GM19324 (cell line): ENCODE measurements around the gene MPPED1.

ENCODE experiments used
- ATAC-seq: cut with Tn5 transposase; IDR thresholded peaks from one replicate; pipeline ENCODE4 v1.9.1; 2021; ENCODE audit warnings: mild to moderate bottlenecking, moderate library complexity; ENCODE audit not compliant: unreplicated experiment, low FRiP score

The MPPED1 gene

GRCh38 chr22:43409800-43410199 lies 2.0 kb upstream of the MPPED1 start:
- ATAC-seq = no peak

- no peak for ATAC-seq
Measured at GRCh38 chr22:43411040-43411868, 560 bp upstream of the MPPED1 start.

- ATAC-seq = no peak
Measured at GRCh38 chr22:43412808-43413795, 1.3 kb downstream of the MPPED1 start.

GRCh38 chr22:43413826-43414225 lies 2.0 kb downstream of the MPPED1 start:
- no peak for ATAC-seq

- ATAC-seq = no peak
Measured at GRCh38 chr22:43415681-43416080, 3.9 kb downstream of the MPPED1 start.

- no peak for ATAC-seq
Measured at GRCh38 chr22:43417555-43417954, 5.7 kb downstream of the MPPED1 start.

- ATAC-seq = no peak
Measured at GRCh38 chr22:43418079-43418825, 6.4 kb downstream of the MPPED1 start.

GRCh38 chr22:43419371-43420080 lies 7.7 kb downstream of the MPPED1 start:
- ATAC-seq = no peak

- ATAC-seq = no peak
Measured at GRCh38 chr22:43421046-43421665, 9.3 kb downstream of the MPPED1 start.

- ATAC-seq = no peak
Measured at GRCh38 chr22:43421914-43422615, 10.3 kb downstream of the MPPED1 start.

GRCh38 chr22:43423046-43423445 lies 11.2 kb downstream of the MPPED1 start:
- no peak for ATAC-seq

- ATAC-seq = no peak
Measured at GRCh38 chr22:43424201-43424600, 12.4 kb downstream of the MPPED1 start.

GRCh38 chr22:43424666-43425630 lies 13.1 kb downstream of the MPPED1 start:
- no peak for ATAC-seq

- ATAC-seq = no peak
Measured at GRCh38 chr22:43425976-43426785, 14.4 kb downstream of the MPPED1 start.

GRCh38 chr22:43426816-43427215 lies 15.0 kb downstream of the MPPED1 start:
- no peak for ATAC-seq

- ATAC-seq = no peak
Measured at GRCh38 chr22:43427296-43428004, 15.6 kb downstream of the MPPED1 start.
